GM23248 (cell line): ENCODE measurements around the gene KIF2A. TPM values are rescaled to one million over a fixed set of nuclear protein-coding genes. Genes with fewer than 3 reads are reported as not detected.

ENCODE experiments used
- DNase-seq: peaks from one replicate; pipeline ENCODE4 v3.0.0-alpha.2; 2015
- H2AFZ ChIP-seq: fragments of 200-600 bp; sonication (generic); 2 replicates; pipeline ENCODE4 v1.6.1; 2016; ENCODE audit warnings: antibody characterized with exemption
- H3F3A ChIP-seq: fragments of 200-600 bp; sonication (generic); 2 replicates; pipeline ENCODE4 v1.6.1; 2016; ENCODE audit warnings: mild to moderate bottlenecking, antibody characterized with exemption, mixed run types; ENCODE audit not compliant: insufficient read depth
- H3K27ac ChIP-seq: fragments of 200-600 bp; sonication (generic); 2 replicates; pipeline ENCODE4 v1.5.1; 2016; ENCODE audit warnings: mild to moderate bottlenecking
- H3K27me3 ChIP-seq: fragments of 200-600 bp; sonication (generic); replicated peaks from 2 replicates; pipeline ENCODE4 v1.6.1; 2016; ENCODE audit warnings: mild to moderate bottlenecking; ENCODE audit not compliant: insufficient read depth
- H3K36me3 ChIP-seq: fragments of 200-600 bp; sonication (generic); 2 replicates; pipeline ENCODE4 v1.6.1; 2016; ENCODE audit warnings: low read depth, mild to moderate bottlenecking
- H3K4me1 ChIP-seq: fragments of 200-600 bp; sonication (generic); 2 replicates; pipeline ENCODE4 v1.6.1; 2016; ENCODE audit warnings: mild to moderate bottlenecking; ENCODE audit not compliant: insufficient read depth
- H3K4me2 ChIP-seq: fragments of 200-600 bp; sonication (generic); one replicate; pipeline ENCODE4 v1.6.1; 2016; ENCODE audit warnings: mild to moderate bottlenecking; ENCODE audit not compliant: unreplicated experiment
- H3K4me3 ChIP-seq: fragments of 200-600 bp; sonication (generic); 2 replicates; pipeline ENCODE4 v1.5.1; 2016; ENCODE audit warnings: mild to moderate bottlenecking
- H3K79me2 ChIP-seq: fragments of 200-600 bp; sonication (generic); 2 replicates; pipeline ENCODE4 v1.6.1; 2016; ENCODE audit warnings: mild to moderate bottlenecking; ENCODE audit not compliant: insufficient read depth
- H3K9ac ChIP-seq: fragments of 200-600 bp; sonication (generic); 2 replicates; pipeline ENCODE4 v1.6.1; 2016; ENCODE audit warnings: mild to moderate bottlenecking
- H3K9me2 ChIP-seq: fragments of 200-600 bp; sonication (generic); 2 replicates; pipeline ENCODE4 v1.6.1; 2016; ENCODE audit warnings: mixed run types, mild to moderate bottlenecking, moderate library complexity; ENCODE audit not compliant: insufficient read depth
- H3K9me3 ChIP-seq: fragments of 200-600 bp; sonication (generic); one replicate; pipeline ENCODE4 v1.6.1; 2017; ENCODE audit warnings: low read depth
- H4K20me1 ChIP-seq: fragments of 200-600 bp; sonication (generic); 2 replicates; pipeline ENCODE4 v1.6.0; 2016; ENCODE audit not compliant: insufficient read depth
- EZH2 ChIP-seq: fragments of 200-600 bp; sonication (generic); IDR thresholded peaks from 2 replicates; pipeline ENCODE4 v1.6.1; 2018; ENCODE audit warnings: antibody characterized with exemption, mild to moderate bottlenecking; ENCODE audit not compliant: insufficient read depth, poor library complexity, severe bottlenecking
- EZH2phosphoT487 ChIP-seq: fragments of 200-600 bp; sonication (generic); IDR thresholded peaks from 2 replicates; pipeline ENCODE4 v1.6.1; 2018; ENCODE audit warnings: antibody characterized with exemption, moderate library complexity, mild to moderate bottlenecking, low read depth; ENCODE audit not compliant: insufficient read depth
- WGBS, 2 experiments: methylation state at CpG; one replicate each; pipeline ENCODE4 v1.1.6; 2015 to 2017; ENCODE audit warnings: low lambda C conversion rate in 2 of 2, low coverage in 1 of 2; ENCODE audit errors: missing lambda C conversion rate in 2 of 2; 5-methylcytosine and 5-hydroxymethylcytosine counted together
- in situ Hi-C: fragments of 300-500 bp; cut with MboI; formaldehyde crosslinking; loops from 2 replicates; pipeline ENCODE4 v1.15.0; 2020
- polyA plus RNA-seq: library from polyadenylated mRNA; unstranded; fragments of >200 nt; fragmentation: Nextera tagmentation; extraction: Ambion mirVana; gene quantifications from 2 replicates; pipeline ENCODE4 v1.2.1, GENCODE V29; 2016
- total RNA-seq: library from RNA; depleted of rRNA; stranded (reverse); fragments of >200 nt; shearing (Covaris generic); gene quantifications from 2 replicates; pipeline ENCODE4 v1.2.3, GENCODE V29; 2014

The KIF2A gene
- total and polyA plus RNA-seq, 2 experiments from 2014 or later: 38.2 to 40.0 TPM

- Histone ChIP-seq H3K36me3 (peaks cover 52% of the 10 kb centered on the region), H3K9me2 (no peaks in the 10 kb centered on the region), H3K4me3 (no peak overlapping the region), H2AFZ (no peak overlapping the region), H3K9me3 (no peaks in the 10 kb centered on the region), H3F3A (no peaks in the 10 kb centered on the region), H3K27me3 (no peaks in the 10 kb centered on the region), H3K4me2 (no peak overlapping the region), H3K9ac (no peak overlapping the region), H3K27ac (no peak overlapping the region), H4K20me1 (no peaks in the 10 kb centered on the region), H3K79me2 (peaks cover 8% of the 10 kb centered on the region; the same call in 1 of the 2 replicates), H3K4me1 (no peaks in the 10 kb centered on the region)
- no peak for TF ChIP-seq EZH2phosphoT487
- TF ChIP-seq EZH2: no peak
- in situ Hi-C loops: no loop called here
- WGBS, 2 experiments: 97 to 99% methylated on average over 3 of the region's 3 CpGs
- no peak for DNase-seq
These were observed 56.7 kb downstream of the KIF2A start for GRCh38 chr5:62362701-62363100.

- Histone ChIP-seq H2AFZ (no peak overlapping the region), H3K9me3 (no peaks in the 10 kb centered on the region), H3K9me2 (no peaks in the 10 kb centered on the region), H3K9ac (no peak overlapping the region), H3K79me2 (peaks cover 7% of the 10 kb centered on the region; the same call in 1 of the 2 replicates), H3K4me3 (no peak overlapping the region), H3K27ac (no peak overlapping the region), H3F3A (0 out of 2 replicates have a peak, but pooled peaks cover 6% of the 10 kb centered on the region), H3K4me1 (peaks cover 8% of the 10 kb centered on the region), H4K20me1 (no peaks in the 10 kb centered on the region), H3K4me2 (no peak overlapping the region), H3K27me3 (no peaks in the 10 kb centered on the region), H3K36me3 (peaks cover 35% of the 10 kb centered on the region)
- WGBS, 2 experiments: 95 to 100% methylated on average over 2 of the region's 2 CpGs
- TF ChIP-seq EZH2 (no peak), EZH2phosphoT487 (no peak)
- DNase-seq: no peak
- in situ Hi-C loops: no loop called here
These were observed 63.0 kb downstream of the KIF2A start for GRCh38 chr5:62369039-62369438.

- Histone ChIP-seq H3K9ac (no peak overlapping the region), H3K36me3 (peaks cover 36% of the 10 kb centered on the region), H3K79me2 (no peaks in the 10 kb centered on the region), H4K20me1 (no peaks in the 10 kb centered on the region), H3F3A (0 out of 2 replicates have a peak, but pooled peaks cover 6% of the 10 kb centered on the region), H3K4me1 (peaks cover 8% of the 10 kb centered on the region), H3K4me2 (no peak overlapping the region), H3K4me3 (no peak overlapping the region), H3K9me2 (no peaks in the 10 kb centered on the region), H3K27ac (no peak overlapping the region), H3K9me3 (no peaks in the 10 kb centered on the region), H3K27me3 (no peaks in the 10 kb centered on the region), H2AFZ (no peak overlapping the region)
- TF ChIP-seq EZH2phosphoT487 (no peak), EZH2 (no peak)
- DNase-seq: peak; percentile 25
- in situ Hi-C loops: no loop called here
These were observed 65.4 kb downstream of the KIF2A start for GRCh38 chr5:62371409-62371808.

GRCh38 chr5:62372600-62372999 lies 66.6 kb downstream of the KIF2A start:
- no peaks in the 10 kb centered on the region for H3K79me2 ChIP-seq
- no peak for DNase-seq
- no peak overlapping the region for H2AFZ ChIP-seq
- no peaks in the 10 kb centered on the region for H3K9me3 ChIP-seq
- TF ChIP-seq EZH2phosphoT487 (no peak), EZH2 (no peak)
- in situ Hi-C loops: no loop called here
- H3K4me1 ChIP-seq: peaks cover 8% of the 10 kb centered on the region
- no peak overlapping the region for H3K4me2 ChIP-seq
- H3K9ac ChIP-seq: no peak overlapping the region
- H3K36me3 ChIP-seq: peaks cover 39% of the 10 kb centered on the region
- no peak overlapping the region for H3K27ac ChIP-seq
- no peaks in the 10 kb centered on the region for H3K27me3 ChIP-seq
- H3F3A ChIP-seq: 0 out of 2 replicates have a peak, but pooled peaks cover 6% of the 10 kb centered on the region
- 80 to 84% methylated on average over 3 of the region's 3 CpGs for whole genome bisulfite sequencing, 2 experiments
- no peak overlapping the region for H3K4me3 ChIP-seq
- no peaks in the 10 kb centered on the region for H4K20me1 ChIP-seq
- H3K9me2 ChIP-seq: no peaks in the 10 kb centered on the region

- WGBS, 2 experiments: 96 to 98% methylated on average over 3 of the region's 3 CpGs
- no peak overlapping the region for H2AFZ ChIP-seq
- no peak for DNase-seq
- TF ChIP-seq EZH2phosphoT487 (no peak), EZH2 (no peak)
- peaks cover 8% of the 10 kb centered on the region for H3K4me1 ChIP-seq
- no peaks in the 10 kb centered on the region for H3K9me3 ChIP-seq
- no peaks in the 10 kb centered on the region for H3K9me2 ChIP-seq
- H3K27ac ChIP-seq: no peak overlapping the region
- H3K27me3 ChIP-seq: no peaks in the 10 kb centered on the region
- H3K36me3 ChIP-seq: peaks cover 47% of the 10 kb centered on the region
- no peaks in the 10 kb centered on the region for H4K20me1 ChIP-seq
- H3F3A ChIP-seq: 0 out of 2 replicates have a peak, but pooled peaks cover 6% of the 10 kb centered on the region
- H3K4me2 ChIP-seq: no peak overlapping the region
- in situ Hi-C loops: no loop called here
- no peaks in the 10 kb centered on the region for H3K79me2 ChIP-seq
- no peak overlapping the region for H3K4me3 ChIP-seq
- H3K9ac ChIP-seq: no peak overlapping the region
These were observed 67.4 kb downstream of the KIF2A start for GRCh38 chr5:62373382-62373781.
